LNCaP clone FGC (cell line): ENCODE results near the gene IL1R1.
A peak's percentile ranks its signal among the peaks of the same experiment; 100 is the strongest.

Experiments
- DNase-seq: peaks from one replicate; pipeline ENCODE4 v3.0.0-alpha.2; 2011; ENCODE audit warnings: low read depth
- H3K4me3 ChIP-seq: 2 replicates; pipeline ENCODE4 v1.5.1; 2011; ENCODE audit warnings: mild to moderate bottlenecking, low read depth, low read length, control low read depth
- CTCF ChIP-seq: IDR thresholded peaks from 2 replicates; pipeline ENCODE4 v1.5.1; 2012; ENCODE audit warnings: mild to moderate bottlenecking; ENCODE audit not compliant: control insufficient read depth, insufficient read depth; ENCODE audit errors: extremely low read depth

IL1R1 gene

DNA sequence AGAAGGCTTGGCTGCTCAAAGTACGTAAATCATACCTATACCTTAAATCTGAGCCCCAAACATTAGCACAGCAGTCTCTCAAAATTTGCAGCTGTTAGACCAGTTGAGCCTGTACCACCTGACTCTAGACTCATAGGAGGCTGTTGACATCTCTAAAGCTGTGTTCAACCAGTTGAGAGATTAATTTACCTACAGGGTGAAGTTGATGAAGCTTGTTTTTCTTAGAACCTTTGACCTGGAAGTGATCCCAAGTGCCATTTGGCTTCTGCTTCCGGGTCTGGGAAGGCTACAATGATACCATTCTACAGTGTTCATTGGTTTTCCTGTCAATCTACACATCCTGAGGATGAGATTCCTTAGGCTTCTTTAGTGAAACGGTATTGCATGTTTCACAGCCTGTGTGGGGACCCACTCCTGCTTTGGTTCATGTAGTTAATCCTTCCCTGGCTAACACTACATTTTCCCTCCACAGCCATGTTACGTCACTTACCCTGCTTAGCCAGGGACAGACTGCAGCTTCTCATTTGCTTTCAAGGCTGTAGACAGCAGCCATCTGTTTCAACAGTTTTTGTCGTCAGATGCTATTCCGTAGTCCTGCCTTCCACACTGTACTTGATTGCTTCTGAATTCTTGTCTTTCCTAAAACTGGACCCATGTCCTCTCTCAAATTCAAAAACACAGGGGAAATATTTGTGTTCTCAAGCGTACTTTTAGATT, 39.5 kb downstream of the IL1R1 start:
- TF ChIP-seq CTCF, result no peak
- no peak overlapping the region for H3K4me3 ChIP-seq

GRCh38 chr2:102184018-102184417, 41.5 kb downstream of the IL1R1 start:
- no peak for TF ChIP-seq CTCF
- H3K4me3 ChIP-seq, result no peak overlapping the region
- no peak for DNase-seq

More for the DNA sequence above, 39.5 kb downstream of the IL1R1 start:
- DNase-seq, result no peak

GRCh38 chr2:102184568-102184967, 42.0 kb downstream of the IL1R1 start:
- no peak for TF ChIP-seq CTCF
- DNase-seq, result no peak
- H3K4me3 ChIP-seq, result no peak overlapping the region

- H3K4me3 ChIP-seq, result no peak overlapping the region
- DNase-seq, result no peak
- peak; percentile 45 for TF ChIP-seq CTCF
These were observed 42.8 kb downstream of the IL1R1 start for GRCh38 chr2:102185347-102185746.

GRCh38 chr2:102186791-102187495, 44.4 kb downstream of the IL1R1 start, which contains the start of gene IL1RL2:
IL1RL2 (plus strand) TSS chr2:102187023; CDS start chr2:102187868, 845 bp downstream.
- DNase-seq, result no peak
- no peak within 1 kb of the TSS for H3K4me3 ChIP-seq
- TF ChIP-seq CTCF, result no peak

GRCh38 chr2:102187496-102188150, 45.1 kb downstream of the IL1R1 start:
- TF ChIP-seq CTCF, result no peak
- no peak overlapping the region for H3K4me3 ChIP-seq
- DNase-seq, result no peak
